ENCODE results near the gene SART3.

DNA sequence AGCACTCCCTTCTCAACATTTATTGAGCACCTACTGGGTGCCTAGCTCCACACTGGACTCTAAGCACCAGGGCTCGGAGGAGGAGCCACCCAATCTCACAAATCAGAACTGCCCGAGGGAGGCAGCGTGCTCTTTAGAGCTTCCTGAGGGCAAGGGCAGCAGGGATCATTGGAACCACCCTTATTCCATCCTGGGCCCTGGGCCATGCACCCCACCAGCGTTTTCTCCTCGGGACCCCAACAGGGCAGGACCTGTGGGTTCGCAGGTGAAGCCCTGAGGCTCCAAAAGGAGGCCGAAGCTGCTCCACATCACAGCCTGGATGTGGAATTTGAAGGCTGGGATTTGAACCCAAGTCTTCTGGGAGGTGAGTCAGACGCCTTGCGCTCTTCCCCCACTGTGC is 21.5 kb upstream of the SART3 start:
- TF ChIP-seq, protein P1, sequence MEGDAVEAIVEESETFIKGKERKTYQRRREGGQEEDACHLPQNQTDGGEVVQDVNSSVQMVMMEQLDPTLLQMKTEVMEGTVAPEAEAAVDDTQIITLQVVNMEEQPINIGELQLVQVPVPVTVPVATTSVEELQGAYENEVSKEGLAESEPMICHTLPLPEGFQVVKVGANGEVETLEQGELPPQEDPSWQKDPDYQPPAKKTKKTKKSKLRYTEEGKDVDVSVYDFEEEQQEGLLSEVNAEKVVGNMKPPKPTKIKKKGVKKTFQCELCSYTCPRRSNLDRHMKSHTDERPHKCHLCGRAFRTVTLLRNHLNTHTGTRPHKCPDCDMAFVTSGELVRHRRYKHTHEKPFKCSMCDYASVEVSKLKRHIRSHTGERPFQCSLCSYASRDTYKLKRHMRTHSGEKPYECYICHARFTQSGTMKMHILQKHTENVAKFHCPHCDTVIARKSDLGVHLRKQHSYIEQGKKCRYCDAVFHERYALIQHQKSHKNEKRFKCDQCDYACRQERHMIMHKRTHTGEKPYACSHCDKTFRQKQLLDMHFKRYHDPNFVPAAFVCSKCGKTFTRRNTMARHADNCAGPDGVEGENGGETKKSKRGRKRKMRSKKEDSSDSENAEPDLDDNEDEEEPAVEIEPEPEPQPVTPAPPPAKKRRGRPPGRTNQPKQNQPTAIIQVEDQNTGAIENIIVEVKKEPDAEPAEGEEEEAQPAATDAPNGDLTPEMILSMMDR (IDR thresholded peaks at IDR 0.05), result no peak
- TF ChIP-seq EZH2phosphoT487 (IDR thresholded peaks at IDR 0.05), result no peak

Measured in neural progenitor cell (in vitro differentiated cells).